Measurements from ENCODE around the gene BICD2. TPM values are rescaled to one million over a fixed set of nuclear protein-coding genes. Genes with fewer than 3 reads are reported as not detected.

BICD2 gene
- total RNA-seq, 1 experiment from 2014 or later: 40.6 TPM

DNA sequence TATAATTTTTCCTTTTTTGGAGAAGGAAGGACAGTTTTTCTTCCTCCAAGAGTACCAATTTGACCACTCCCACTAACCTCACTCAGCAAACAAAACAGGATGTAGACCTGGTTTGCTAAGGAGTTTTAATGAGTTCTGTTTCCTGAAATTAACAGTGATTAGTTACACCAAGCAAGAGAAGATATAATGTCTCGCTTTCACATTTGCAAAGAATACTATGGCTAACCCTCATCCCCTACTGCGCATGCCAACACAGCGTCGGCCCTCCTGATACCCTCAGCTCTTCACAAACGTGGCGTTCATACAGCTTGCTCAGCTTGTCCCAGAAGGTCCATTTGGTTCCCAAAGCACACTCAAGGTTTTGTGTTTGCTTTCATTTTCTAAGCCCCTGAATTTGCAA, 52.8 kb downstream of the BICD2 start:
- BruUV-seq (replicated peaks): no TSS peak
- Histone ChIP-seq H3K36me3 (ENCODE audit: low read depth) (peaks cover 6% of the 10 kb centered on the region; the same call in 1 of the 2 replicates), H3K9me2 (ENCODE audit: insufficient read depth) (no peaks in the 10 kb centered on the region)

DNA sequence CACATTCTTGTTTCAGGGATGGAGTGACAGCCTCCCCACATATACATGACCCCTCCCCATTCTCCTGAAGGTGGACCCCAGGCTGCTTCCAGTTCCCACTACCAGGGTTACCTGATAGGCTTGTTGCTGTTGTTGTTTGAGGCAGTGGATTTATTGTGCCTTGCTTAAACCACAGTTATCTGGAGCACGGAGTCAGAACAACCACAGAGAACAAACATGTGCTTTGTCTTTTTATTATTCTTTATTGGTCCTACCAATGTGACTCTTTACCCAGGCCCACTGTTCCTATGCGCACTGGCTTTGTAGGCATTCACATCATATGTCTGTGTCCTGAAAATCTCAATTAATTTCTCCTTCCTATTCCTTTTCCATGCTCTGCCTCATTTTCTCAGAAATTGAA, 53.5 kb downstream of the BICD2 start:
- POLR2A ChIA-PET (ENCODE audit: unreplicated experiment): no interaction called here
- Histone ChIP-seq H3K4me1 (replicated peaks; ENCODE audit: insufficient read depth) (0 out of 2 replicates have a peak, but pooled peaks cover 2% of the 10 kb centered on the region), H4K20me1 (ENCODE audit: insufficient read depth) (no peaks in the 10 kb centered on the region), H3K4me3 (no peak overlapping the region), H3K36me3 (ENCODE audit: low read depth) (peaks cover 6% of the 10 kb centered on the region; the same call in 1 of the 2 replicates), H3K27ac (no peak overlapping the region), H3F3A (ENCODE audit: insufficient read depth, low read depth) (peaks cover 6% of the 10 kb centered on the region; the same call in 1 of the 2 replicates), H3K9me3 (ENCODE audit: insufficient read depth, low read depth) (no peaks in the 10 kb centered on the region), H3K79me2 (ENCODE audit: low read depth) (no peaks in the 10 kb centered on the region), H3K27me3 (ENCODE audit: insufficient read depth, low read depth) (no peaks in the 10 kb centered on the region), H3K4me2 (no peak overlapping the region), H3K9me2 (ENCODE audit: insufficient read depth) (no peaks in the 10 kb centered on the region), H2AFZ (no peak overlapping the region)
- DNase-seq: no peak
- TF ChIP-seq, protein P1, sequence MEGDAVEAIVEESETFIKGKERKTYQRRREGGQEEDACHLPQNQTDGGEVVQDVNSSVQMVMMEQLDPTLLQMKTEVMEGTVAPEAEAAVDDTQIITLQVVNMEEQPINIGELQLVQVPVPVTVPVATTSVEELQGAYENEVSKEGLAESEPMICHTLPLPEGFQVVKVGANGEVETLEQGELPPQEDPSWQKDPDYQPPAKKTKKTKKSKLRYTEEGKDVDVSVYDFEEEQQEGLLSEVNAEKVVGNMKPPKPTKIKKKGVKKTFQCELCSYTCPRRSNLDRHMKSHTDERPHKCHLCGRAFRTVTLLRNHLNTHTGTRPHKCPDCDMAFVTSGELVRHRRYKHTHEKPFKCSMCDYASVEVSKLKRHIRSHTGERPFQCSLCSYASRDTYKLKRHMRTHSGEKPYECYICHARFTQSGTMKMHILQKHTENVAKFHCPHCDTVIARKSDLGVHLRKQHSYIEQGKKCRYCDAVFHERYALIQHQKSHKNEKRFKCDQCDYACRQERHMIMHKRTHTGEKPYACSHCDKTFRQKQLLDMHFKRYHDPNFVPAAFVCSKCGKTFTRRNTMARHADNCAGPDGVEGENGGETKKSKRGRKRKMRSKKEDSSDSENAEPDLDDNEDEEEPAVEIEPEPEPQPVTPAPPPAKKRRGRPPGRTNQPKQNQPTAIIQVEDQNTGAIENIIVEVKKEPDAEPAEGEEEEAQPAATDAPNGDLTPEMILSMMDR (conservative IDR thresholded peaks at IDR 0.05): no peak
- TF ChIP-seq EZH2 (IDR thresholded peaks at IDR 0.05; ENCODE audit: low read depth): no peak
- intact Hi-C loops (cut with micrococcal nuclease; ENCODE audit: unreplicated experiment): no loop called here
- BruUV-seq (replicated peaks): no TSS peak
- CTCF ChIA-PET: no interaction called here

More for the DNA sequence above, 52.8 kb downstream of the BICD2 start:
- POLR2A ChIA-PET (ENCODE audit: unreplicated experiment): no interaction called here
- DNase-seq: no peak
- Histone ChIP-seq H3F3A (ENCODE audit: insufficient read depth, low read depth) (peaks cover 6% of the 10 kb centered on the region; the same call in 1 of the 2 replicates), H3K79me2 (ENCODE audit: low read depth) (no peaks in the 10 kb centered on the region), H3K4me2 (no peak overlapping the region), H4K20me1 (ENCODE audit: insufficient read depth) (no peaks in the 10 kb centered on the region), H3K27me3 (ENCODE audit: insufficient read depth, low read depth) (no peaks in the 10 kb centered on the region), H3K9me3 (ENCODE audit: insufficient read depth, low read depth) (no peaks in the 10 kb centered on the region), H3K4me3 (no peak overlapping the region), H3K4me1 (replicated peaks; ENCODE audit: insufficient read depth) (no peaks in the 10 kb centered on the region), H2AFZ (no peak overlapping the region), H3K27ac (no peak overlapping the region)
- TF ChIP-seq EZH2 (IDR thresholded peaks at IDR 0.05; ENCODE audit: low read depth): no peak
- TF ChIP-seq, protein P1 (conservative IDR thresholded peaks at IDR 0.05): no peak
- CTCF ChIA-PET: no interaction called here
- intact Hi-C loops (cut with micrococcal nuclease; ENCODE audit: unreplicated experiment): no loop called here

DNA sequence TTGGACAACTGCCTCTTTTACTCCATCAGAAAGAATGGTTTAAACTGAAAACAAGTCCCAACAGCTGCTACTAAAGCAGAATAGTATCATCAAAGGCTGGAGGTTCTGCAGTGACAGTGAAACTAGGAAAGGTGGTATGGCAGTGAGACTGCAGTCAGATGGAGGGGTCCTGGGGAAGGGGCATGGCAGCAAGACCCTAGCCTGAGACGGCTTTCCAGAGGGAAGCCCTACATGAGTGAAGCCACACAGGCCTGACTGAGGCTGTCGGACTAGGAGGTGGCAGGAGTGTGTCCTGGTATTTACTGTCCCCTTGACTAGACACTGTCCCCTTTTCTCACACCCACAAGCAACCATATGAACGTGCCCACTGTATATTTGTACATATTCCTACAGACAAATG, 54.3 kb downstream of the BICD2 start:
- Histone ChIP-seq H3K4me2 (no peak overlapping the region), H4K20me1 (ENCODE audit: insufficient read depth) (no peaks in the 10 kb centered on the region), H3K4me1 (replicated peaks; ENCODE audit: insufficient read depth) (0 out of 2 replicates have a peak, but pooled peaks cover 5% of the 10 kb centered on the region), H3F3A (ENCODE audit: insufficient read depth, low read depth) (peaks cover 6% of the 10 kb centered on the region; the same call in 1 of the 2 replicates), H3K9me3 (ENCODE audit: insufficient read depth, low read depth) (no peaks in the 10 kb centered on the region), H3K4me3 (no peak overlapping the region), H3K27ac (no peak overlapping the region), H3K9me2 (ENCODE audit: insufficient read depth) (no peaks in the 10 kb centered on the region), H3K79me2 (ENCODE audit: low read depth) (no peaks in the 10 kb centered on the region), H3K27me3 (ENCODE audit: insufficient read depth, low read depth) (no peaks in the 10 kb centered on the region), H2AFZ (no peak overlapping the region), H3K36me3 (ENCODE audit: low read depth) (peaks cover 6% of the 10 kb centered on the region; the same call in 1 of the 2 replicates)
- ChIA-PET POLR2A (ENCODE audit: unreplicated experiment) (no interaction called here), CTCF (no interaction called here)
- DNase-seq: no peak
- TF ChIP-seq EZH2 (IDR thresholded peaks at IDR 0.05; ENCODE audit: low read depth): no peak
- TF ChIP-seq, protein P1 (conservative IDR thresholded peaks at IDR 0.05): no peak
- intact Hi-C loops (cut with micrococcal nuclease; ENCODE audit: unreplicated experiment): no loop called here
- BruUV-seq (replicated peaks): no TSS peak

Data from PC-9 (cell line).